Lung (tissue), 12 donors: ENCODE measurements around the gene FAM114A1. TPM values are rescaled to one million over a fixed set of nuclear protein-coding genes. Genes with fewer than 3 reads are reported as not detected.

Experiments used
- ATAC-seq: fragments of 200-7000 bp; cut with Tn5 transposase; one replicate; pipeline ENCODE4 v1.9.1; 2020; ENCODE audit warnings: moderate number of reproducible peaks; ENCODE audit not compliant: insufficient read depth, low FRiP score
- DNase-seq, 3 donors: peaks; one replicate each; pipeline ENCODE4 v3.0.0-alpha.2; 2013 to 2017
- H3K27ac ChIP-seq, 2 donors: one replicate each; pipeline ENCODE4 v1.5.1; 2013; ENCODE audit warnings: mild to moderate bottlenecking in 2 of 2, moderate library complexity in 2 of 2, control low read depth in 1 of 2, inconsistent platforms in 1 of 2, low read depth in 1 of 2, low read length in 1 of 2
- H3K27me3 ChIP-seq, 3 donors: one replicate each; pipeline ENCODE4 v1.5.1; 2013; ENCODE audit warnings: low read length in 2 of 3; ENCODE audit not compliant: control insufficient read depth in 3 of 3, insufficient read depth in 3 of 3
- H3K36me3 ChIP-seq, 4 donors: one replicate each; pipeline ENCODE4 v1.5.1; 2013; ENCODE audit warnings: low read length in 4 of 4, mild to moderate bottlenecking in 1 of 4, moderate library complexity in 1 of 4; ENCODE audit not compliant: control insufficient read depth in 4 of 4, insufficient read depth in 4 of 4
- H3K4me1 ChIP-seq, 5 donors: one replicate each; pipeline ENCODE4 v1.5.1; 2013; ENCODE audit warnings: low read length in 5 of 5, mild to moderate bottlenecking in 2 of 5, moderate library complexity in 1 of 5; ENCODE audit not compliant: control insufficient read depth in 5 of 5, insufficient read depth in 5 of 5
- H3K4me3 ChIP-seq: one replicate; pipeline ENCODE4 v1.5.1; 2013; ENCODE audit warnings: mild to moderate bottlenecking, control low read depth, moderate library complexity
- H3K9ac ChIP-seq, 2 donors: one replicate each; pipeline ENCODE4 v1.5.1; 2013; ENCODE audit warnings: low read length in 2 of 2, control low read depth in 1 of 2; ENCODE audit not compliant: insufficient read depth in 1 of 2
- H3K9me3 ChIP-seq, 4 donors: one replicate each; pipeline ENCODE4 v1.5.1; 2013; ENCODE audit warnings: low read length in 3 of 4, mild to moderate bottlenecking in 1 of 4, moderate library complexity in 1 of 4; ENCODE audit not compliant: control insufficient read depth in 4 of 4, insufficient read depth in 3 of 4
- WGBS, 2 donors: extraction: QIAGEN DNeasy Blood & Tissue Kit; methylation state at CpG; one replicate each; pipeline ENCODE4 v1.1.7; 2013; 5-methylcytosine and 5-hydroxymethylcytosine counted together
- polyA plus RNA-seq, 2 donors: library from polyadenylated mRNA; stranded (reverse); fragments of 200-250 nt; gene quantifications; one replicate each; pipeline ENCODE4 v1.2.1, GENCODE V29; 2013
- total RNA-seq, 2 donors: library from RNA; depleted of rRNA in 1 of 2; stranded (reverse); fragments of >200 nt in 1 of 2; gene quantifications; one replicate each; pipeline ENCODE4 v1.2.1, GENCODE V29; 2014 to 2021
- TF ChIP-seq, protein P1 (sequence below): IDR thresholded peaks from 2 replicates; pipeline ENCODE4 v1.5.1; 2012; ENCODE audit warnings: mild to moderate bottlenecking; ENCODE audit errors: control extremely low read depth, extremely low read depth
- donor health status: control.
- donor health status: control.
- donor health status: Bipolar disorder and iron deficiency.
- donor health status: healthy.
- donor health status: DM: yes; HTN: yes; CAD: no.

FAM114A1 gene
- total and polyA plus RNA-seq, 4 donors = 9.5 to 70.0 (median 36.3) TPM

- DNase-seq (no peak), ATAC-seq (no peak)
- Histone ChIP-seq H3K4me3 (no peak overlapping the region), H3K27me3 (no peaks in the 10 kb centered on the region), H3K9ac (no peak overlapping the region), H3K9me3 (no peaks in the 10 kb centered on the region), H3K27ac (no peak overlapping the region), H3K36me3 (peaks cover 0 to 5% (median 4%) of the 10 kb centered on the region in 4 donors), H3K4me1 (peaks cover 0 to 5% (median 0%) of the 10 kb centered on the region in 5 donors)
- TF ChIP-seq, protein P1, sequence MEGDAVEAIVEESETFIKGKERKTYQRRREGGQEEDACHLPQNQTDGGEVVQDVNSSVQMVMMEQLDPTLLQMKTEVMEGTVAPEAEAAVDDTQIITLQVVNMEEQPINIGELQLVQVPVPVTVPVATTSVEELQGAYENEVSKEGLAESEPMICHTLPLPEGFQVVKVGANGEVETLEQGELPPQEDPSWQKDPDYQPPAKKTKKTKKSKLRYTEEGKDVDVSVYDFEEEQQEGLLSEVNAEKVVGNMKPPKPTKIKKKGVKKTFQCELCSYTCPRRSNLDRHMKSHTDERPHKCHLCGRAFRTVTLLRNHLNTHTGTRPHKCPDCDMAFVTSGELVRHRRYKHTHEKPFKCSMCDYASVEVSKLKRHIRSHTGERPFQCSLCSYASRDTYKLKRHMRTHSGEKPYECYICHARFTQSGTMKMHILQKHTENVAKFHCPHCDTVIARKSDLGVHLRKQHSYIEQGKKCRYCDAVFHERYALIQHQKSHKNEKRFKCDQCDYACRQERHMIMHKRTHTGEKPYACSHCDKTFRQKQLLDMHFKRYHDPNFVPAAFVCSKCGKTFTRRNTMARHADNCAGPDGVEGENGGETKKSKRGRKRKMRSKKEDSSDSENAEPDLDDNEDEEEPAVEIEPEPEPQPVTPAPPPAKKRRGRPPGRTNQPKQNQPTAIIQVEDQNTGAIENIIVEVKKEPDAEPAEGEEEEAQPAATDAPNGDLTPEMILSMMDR = no peak
- 31 to 34% methylated on average over 5 of the region's 5 CpGs for WGBS, 2 donors
These were observed 81.9 kb downstream of the FAM114A1 start for GRCh38 chr4:38949411-38950051.

GRCh38 chr4:38950159-38950558, 82.6 kb downstream of the FAM114A1 start:
- H3K4me1 ChIP-seq = peaks cover 0 to 5% (median 0%) of the 10 kb centered on the region in 5 donors

DNA sequence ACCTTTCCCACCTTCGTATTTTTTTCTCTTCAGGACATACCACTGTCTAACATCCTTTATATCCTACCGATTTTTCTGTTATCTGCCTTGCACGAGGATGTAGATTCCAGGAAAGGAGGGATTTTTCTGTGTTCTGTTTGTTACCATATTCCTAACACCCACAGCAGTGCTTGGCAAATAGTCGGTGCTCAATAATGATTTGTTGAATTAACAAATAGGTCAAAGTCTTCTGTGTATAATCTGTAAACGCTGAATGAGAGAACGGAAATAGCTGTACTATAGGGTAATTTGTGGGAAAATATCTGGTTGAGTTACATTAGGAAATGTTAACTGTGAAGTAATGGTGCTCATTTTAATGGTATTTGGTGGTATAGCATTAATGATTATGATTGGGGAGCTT, 83.1 kb downstream of the FAM114A1 start:
- DNase-seq = no peak
- Histone ChIP-seq H3K27ac (no peak overlapping the region), H3K4me3 (no peak overlapping the region), H3K9me3 (no peaks in the 10 kb centered on the region), H3K36me3 (no peaks in the 10 kb centered on the region), H3K4me1 (peaks cover 0 to 5% (median 0%) of the 10 kb centered on the region in 5 donors), H3K27me3 (no peaks in the 10 kb centered on the region), H3K9ac (no peak overlapping the region)
- no peak for ATAC-seq
- 57 to 69% methylated on average over 6 of the region's 6 CpGs for WGBS, 2 donors
- TF ChIP-seq, protein P1 = no peak

More at GRCh38 chr4:38950159-38950558, 82.6 kb downstream of the FAM114A1 start:
- DNase-seq = no peak
- H3K9ac ChIP-seq = no peak overlapping the region
- WGBS, 2 donors = 88 to 90% methylated on average over 2 of the region's 2 CpGs
- no peak for ATAC-seq
- no peak overlapping the region for H3K4me3 ChIP-seq
- H3K9me3 ChIP-seq = no peaks in the 10 kb centered on the region
- H3K27ac ChIP-seq = no peak overlapping the region
- TF ChIP-seq, protein P1 = no peak
- H3K27me3 ChIP-seq = no peaks in the 10 kb centered on the region
- H3K36me3 ChIP-seq = peaks cover 0 to 3% (median 2%) of the 10 kb centered on the region in 4 donors
